Activated CD4-positive, alpha-beta T cell treated with anti-CD3 and anti-CD28 coated beads for 1 hour (primary cell): Measurements from ENCODE around the gene TRIM10.
"Not testable (repeated sequence)": the region's sequence is repeated elsewhere in the genome, so short reads cannot be mapped to it uniquely, and the experiment has no call there.

Experiments used
- DNase-seq: peaks from one replicate; pipeline ENCODE4 v3.0.0-alpha.2; 2020

The TRIM10 gene

GRCh38 chr6:30127238-30128093 lies 33.5 kb downstream of the TRIM10 start:
- no peak for DNase-seq

DNA sequence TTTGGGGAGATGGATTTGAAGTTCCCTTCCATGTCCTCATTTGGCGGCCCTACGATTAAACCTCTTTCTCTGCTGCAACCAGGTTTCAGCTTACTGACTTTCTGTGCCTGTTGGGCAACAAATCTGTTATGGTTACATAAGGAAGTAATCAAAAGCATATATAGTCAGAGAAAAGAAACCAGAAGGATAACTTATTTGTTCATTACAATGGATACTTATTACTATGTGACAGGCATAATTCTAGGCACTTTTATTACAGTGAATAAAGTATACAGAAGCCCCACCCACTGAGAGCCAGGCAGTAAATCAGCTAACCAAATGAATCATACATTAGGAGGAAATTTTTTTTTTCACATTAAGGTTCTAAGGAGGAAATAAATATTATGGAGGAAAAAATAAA lies 38.5 kb downstream of the TRIM10 start:
- no peak for DNase-seq

DNA sequence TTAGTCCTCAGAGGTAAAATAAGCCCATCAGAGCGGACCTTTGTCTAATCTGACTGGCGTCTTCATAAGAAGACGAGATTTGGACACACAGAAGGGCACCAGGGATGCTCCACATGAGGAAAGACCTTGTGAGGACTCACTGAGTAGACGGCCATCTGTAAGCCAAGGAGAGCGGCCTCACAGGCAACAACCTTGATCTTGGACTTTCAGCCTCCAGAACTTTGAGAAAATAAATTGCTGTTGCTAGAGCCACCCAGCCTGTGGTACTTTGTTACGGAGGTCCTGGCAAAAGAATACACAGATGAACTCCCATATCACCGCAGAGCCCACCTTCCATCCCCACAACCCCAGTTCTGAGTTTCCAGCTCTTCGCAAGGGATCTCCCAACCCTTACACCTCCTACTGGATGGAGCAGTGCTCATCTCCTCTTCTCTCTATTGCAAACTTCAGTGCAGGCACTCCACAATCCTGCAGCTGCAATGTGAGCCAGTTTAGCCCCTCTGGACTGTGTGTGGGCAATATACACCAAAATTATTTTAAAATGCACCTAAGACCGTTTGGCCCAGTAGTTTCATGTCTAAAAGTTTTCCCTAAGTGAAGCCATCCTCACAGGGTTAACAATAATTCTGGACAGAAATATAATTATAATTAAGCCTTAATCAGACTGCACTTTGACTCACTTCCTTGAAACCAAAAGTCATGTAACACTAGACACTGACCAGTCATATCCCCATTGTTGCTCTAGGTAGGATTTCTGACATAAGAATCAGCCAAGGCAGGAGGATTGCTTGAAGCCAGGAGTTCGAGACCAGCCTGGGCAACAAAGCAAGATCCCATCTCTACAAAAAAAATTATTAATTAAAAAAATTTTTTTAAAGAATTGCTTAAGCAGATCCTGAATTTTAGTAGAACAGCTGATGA lies 39.3 kb downstream of the TRIM10 start:
- no peak for DNase-seq

DNA sequence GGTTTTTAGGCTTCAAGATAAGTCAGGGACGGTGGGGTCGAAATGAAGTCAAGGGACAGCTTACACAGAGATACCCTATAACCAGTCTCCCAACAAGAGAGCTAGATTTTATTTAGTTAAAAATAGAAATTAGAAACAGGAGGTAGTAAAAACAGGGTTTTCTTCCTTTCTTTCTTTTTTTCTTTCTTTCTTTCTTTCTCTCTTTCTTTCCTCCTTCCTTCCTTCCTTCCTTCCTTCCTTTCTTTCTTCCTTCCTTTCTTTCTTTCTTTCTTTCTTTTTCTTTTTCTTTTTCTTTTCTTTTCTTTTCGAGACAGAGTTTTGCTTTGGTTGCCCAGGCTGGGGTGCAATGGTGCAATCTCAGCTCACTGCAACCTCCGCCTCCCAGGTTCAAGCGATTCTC lies 42.3 kb downstream of the TRIM10 start:
- not testable (repeated sequence) for DNase-seq

DNA sequence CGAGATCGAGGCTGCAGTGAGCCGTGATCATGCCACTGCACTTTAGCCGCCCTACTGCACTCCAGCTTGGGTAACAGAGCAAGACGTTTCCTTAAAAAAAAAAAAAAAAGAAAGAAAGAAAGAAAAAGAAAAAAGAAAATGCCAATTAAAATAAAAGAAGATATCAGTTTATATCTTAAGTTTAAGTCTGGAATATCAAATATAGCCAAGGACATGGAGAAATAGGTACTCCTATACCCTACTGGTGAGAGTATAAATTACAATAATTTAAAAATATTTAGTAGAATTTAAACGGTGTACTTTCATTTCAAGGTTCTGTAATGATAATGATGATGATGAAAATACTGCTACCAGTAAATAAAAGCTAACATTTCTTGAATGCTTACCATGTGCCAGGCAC lies 44.3 kb downstream of the TRIM10 start:
- no peak for DNase-seq

- no peak for DNase-seq
Measured at GRCh38 chr6:30113841-30114240, 47.2 kb downstream of the TRIM10 start.

- DNase-seq = no peak
Measured at GRCh38 chr6:30113003-30113759, 47.8 kb downstream of the TRIM10 start, which contains the start of gene TRIM31. TRIM31 (minus strand) TSS chr6:30113090; CDS start chr6:30112805, 285 bp downstream.

GRCh38 chr6:30112402-30112994 lies 48.5 kb downstream of the TRIM10 start:
- DNase-seq = no peak

- no peak for DNase-seq
Measured at GRCh38 chr6:30111266-30111856, 49.6 kb downstream of the TRIM10 start.

- DNase-seq = no peak
Measured at GRCh38 chr6:30104661-30105060, 56.4 kb downstream of the TRIM10 start.

GRCh38 chr6:30103872-30104179 lies 57.2 kb downstream of the TRIM10 start:
- no peak for DNase-seq

DNA sequence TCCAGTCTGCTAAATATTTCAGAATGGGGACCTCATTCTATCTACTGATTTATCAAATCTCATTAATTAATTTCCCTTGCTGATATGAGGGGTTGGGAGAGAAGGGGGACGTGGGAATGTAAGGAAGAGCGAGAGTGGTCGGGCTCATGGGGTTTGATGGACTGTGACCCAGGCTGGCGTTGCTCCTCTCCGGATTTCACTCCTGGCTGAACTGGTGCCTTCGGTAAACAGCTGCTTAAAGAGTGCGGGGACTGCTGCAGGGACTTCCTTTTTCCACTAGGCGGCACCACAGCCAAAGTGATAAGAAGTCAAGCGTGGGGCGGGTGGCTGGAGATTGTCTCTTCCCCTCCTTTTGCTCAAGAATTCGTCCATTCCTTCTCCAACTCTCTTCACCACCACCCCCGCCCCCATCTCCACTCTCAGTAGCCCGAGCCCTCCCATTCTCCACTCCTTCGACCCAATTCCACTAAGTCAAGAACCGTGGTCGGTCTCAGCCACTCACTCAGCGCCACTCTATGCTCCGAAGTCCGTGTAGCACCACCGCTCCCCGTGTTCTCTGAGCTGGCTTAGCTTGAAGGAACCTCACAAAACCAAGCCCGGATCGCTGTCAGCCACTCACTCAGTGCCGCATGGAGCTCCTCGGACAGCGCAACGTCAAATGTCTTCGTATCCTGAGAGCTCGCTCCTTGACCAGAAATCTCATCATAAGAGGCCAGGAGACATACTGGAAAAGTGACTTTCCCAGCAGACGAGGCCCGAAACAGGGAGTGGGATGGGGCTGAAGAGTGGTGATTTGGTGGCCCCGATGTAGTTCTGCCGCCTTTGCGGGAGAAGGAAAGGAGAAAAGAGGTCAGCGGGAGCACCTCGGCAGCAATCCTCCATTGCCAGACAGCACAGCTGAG lies 57.8 kb downstream of the TRIM10 start:
- DNase-seq = peak; percentile 70

- DNase-seq = no peak
Measured at GRCh38 chr6:30102414-30102969, 58.5 kb downstream of the TRIM10 start.
